NCI-H748 treated with DMSO at 0.1 percent for 48 hours (cell line): ENCODE results near the gene NDUFS4.
"Not testable (repeated sequence)": the region's sequence is repeated elsewhere in the genome, so short reads cannot be mapped to it uniquely, and the experiment has no call there.

Source experiments
- DNase-seq: peaks from one replicate; lab custom pipeline; 2025; lab: John Stamatoyannopoulos, UW

Gene NDUFS4

DNA sequence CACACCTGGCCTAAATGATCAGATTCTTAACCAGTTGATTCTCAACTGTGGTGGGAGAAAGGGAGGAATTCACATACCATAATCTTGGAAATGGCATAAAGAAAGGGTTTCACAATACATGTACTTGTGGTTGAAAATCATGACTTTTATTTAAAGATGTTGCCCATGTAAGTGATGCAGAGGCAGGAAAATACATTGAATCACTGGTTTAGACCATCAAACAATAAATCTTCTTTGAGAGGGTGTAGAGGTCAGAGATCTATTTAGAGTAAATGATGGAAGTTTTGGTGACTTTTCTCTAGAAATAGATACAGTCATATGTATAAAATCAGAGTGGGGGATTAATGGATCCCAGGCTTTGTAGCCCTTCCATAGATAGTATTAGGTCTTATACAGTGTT is 15.4 kb downstream of the NDUFS4 start:
- no peak for DNase-seq

DNA sequence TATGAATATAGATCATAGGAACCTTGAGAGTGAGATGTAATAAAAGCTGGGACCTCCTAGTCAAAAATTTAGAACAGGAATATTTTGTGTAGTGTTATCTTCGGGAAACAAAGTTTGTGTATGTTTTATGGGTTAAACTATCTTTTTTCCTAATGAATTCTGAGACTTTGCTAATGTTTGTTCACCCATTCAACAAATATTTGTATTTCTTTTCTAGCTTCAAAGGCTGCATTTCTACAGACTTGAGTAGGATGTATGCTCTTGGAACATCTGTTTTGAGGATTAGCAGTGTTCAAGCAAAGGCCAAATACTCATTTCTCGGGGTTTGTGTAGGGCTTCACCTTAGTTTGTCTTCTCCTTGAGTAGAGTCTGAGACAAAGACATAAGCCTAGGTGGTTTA is 16.2 kb downstream of the NDUFS4 start:
- no peak for DNase-seq

DNA sequence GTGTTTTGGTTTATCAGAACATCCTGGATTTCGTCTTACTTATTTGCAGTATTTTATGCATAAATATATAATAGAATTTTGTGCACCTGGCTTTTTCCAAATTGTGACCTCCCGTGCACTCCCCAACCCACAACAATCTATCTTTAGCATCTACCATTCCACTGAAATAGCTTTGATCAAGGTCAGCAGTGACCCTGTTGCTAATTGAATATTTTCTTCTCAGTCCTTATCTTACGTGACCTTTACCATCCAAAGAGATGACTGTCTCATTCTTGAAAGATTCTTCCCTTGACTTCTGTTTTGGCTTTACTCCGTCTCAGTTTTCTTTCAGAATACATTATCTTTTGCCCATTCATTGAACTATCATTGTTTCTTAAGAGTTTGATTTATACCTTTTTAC is 18.4 kb downstream of the NDUFS4 start:
- no peak for DNase-seq

- no peak for DNase-seq
These were observed 20.1 kb downstream of the NDUFS4 start for GRCh38 chr5:53580547-53580946.

DNA sequence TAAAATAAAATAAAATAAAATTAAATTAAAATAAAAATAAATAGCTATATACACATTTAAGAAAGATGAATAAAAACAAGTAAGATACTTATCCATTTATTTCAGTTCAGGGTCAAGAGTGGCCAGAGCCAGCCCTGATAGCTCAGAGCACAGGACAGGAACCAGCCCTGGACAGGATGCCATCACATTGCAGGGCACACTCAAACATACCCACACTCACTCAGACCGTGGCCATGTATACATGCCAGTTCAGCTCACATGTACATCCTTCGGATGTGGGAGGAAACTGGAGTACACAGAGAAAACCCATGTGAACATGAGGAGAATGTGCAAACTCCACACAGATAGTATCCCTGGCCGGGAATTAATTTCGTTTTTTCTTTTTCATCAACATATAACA is 21.8 kb downstream of the NDUFS4 start:
- DNase-seq = no peak

GRCh38 chr5:53590759-53591158 is 30.3 kb downstream of the NDUFS4 start:
- no peak for DNase-seq

GRCh38 chr5:53594419-53594818 is 34.0 kb downstream of the NDUFS4 start:
- DNase-seq = no peak

DNA sequence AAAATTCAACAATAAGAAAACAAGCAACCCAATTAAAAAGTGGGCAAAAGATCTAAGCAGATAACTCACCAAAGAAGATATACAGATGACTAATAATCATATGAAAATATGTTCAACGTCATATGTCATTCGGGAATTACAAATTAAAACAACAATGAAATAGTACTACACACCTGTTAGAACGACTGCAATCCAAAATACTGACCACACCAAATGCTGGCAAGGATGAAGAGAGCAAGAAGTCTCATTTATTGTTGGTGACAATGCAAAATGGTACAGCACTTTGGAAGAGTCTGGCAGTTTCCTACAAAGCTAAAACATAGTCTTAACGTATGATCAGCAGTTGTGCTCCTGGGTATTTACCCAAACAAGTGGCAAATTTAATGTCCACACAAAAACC is 37.5 kb downstream of the NDUFS4 start:
- DNase-seq = no peak

GRCh38 chr5:53601570-53601969 is 41.1 kb downstream of the NDUFS4 start:
- DNase-seq = no peak

- DNase-seq = no peak
These were observed 42.7 kb downstream of the NDUFS4 start for GRCh38 chr5:53603009-53603687.

DNA sequence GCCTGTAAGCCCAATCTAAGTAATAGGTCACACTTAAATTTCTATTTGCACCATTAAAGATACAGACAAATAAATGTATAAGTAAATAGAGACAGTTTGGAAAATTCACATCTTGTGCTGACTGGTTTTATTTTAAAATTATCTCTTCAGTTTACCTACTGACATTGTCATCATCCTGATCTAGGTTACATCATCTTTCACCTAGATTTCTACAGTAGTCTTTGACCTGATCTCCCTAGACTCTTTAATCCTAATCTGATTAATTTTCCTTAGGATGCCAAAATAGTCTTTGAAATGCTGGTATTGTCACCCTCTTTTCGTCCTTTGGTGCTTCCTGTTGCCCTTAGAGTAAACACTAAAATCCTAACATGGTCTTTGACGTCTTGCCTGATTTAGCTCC is 43.9 kb downstream of the NDUFS4 start:
- no peak for DNase-seq

- DNase-seq = no peak
These were observed 47.4 kb downstream of the NDUFS4 start for GRCh38 chr5:53607886-53608285.

DNA sequence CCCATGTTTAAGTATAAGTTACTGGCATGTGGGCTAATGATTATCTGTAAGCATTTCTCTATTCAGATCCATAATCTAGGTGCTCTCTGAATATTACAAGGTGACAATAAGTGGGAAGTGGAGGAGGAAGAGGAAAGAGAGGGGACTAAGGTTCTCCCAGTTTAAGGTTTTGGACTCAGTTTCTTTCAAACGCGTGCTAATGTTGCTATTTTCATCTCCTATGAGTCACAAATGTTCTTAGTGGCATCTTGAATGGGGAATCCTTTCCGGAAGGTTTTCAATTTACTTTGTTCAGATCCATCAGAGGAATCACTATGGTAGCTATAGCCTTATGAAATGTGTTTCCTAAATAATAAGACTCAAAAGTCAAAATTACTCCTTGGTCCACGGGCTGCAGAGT is 48.5 kb downstream of the NDUFS4 start:
- DNase-seq = not testable (repeated sequence)

GRCh38 chr5:53613061-53613460 is 52.6 kb downstream of the NDUFS4 start:
- no peak for DNase-seq

- no peak for DNase-seq
These were observed 53.1 kb downstream of the NDUFS4 start for GRCh38 chr5:53613536-53613935.

DNA sequence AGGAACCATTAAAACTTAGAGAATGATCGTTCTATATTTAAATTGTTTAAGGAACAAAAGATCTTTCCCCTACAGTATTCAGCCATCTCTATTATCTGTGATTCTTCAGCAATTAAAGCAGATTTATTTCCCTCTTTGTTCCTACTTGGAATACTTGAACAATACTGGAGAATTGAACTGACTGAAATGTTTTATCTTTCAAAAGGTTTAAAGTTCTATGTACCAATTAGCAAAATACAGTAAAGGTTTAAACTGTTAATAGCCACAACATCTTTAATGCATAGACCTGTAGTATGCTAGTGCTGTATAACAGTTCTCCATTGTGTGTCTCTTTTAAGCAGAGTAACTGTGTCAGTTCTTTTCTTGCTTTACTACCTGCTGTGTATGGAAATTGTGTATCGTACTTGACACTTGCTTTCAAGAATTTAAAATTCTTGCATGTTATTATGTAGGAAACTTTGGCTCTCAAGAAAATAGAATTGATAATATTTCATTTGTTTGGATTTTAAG is 54.0 kb downstream of the NDUFS4 start:
- DNase-seq = no peak

DNA sequence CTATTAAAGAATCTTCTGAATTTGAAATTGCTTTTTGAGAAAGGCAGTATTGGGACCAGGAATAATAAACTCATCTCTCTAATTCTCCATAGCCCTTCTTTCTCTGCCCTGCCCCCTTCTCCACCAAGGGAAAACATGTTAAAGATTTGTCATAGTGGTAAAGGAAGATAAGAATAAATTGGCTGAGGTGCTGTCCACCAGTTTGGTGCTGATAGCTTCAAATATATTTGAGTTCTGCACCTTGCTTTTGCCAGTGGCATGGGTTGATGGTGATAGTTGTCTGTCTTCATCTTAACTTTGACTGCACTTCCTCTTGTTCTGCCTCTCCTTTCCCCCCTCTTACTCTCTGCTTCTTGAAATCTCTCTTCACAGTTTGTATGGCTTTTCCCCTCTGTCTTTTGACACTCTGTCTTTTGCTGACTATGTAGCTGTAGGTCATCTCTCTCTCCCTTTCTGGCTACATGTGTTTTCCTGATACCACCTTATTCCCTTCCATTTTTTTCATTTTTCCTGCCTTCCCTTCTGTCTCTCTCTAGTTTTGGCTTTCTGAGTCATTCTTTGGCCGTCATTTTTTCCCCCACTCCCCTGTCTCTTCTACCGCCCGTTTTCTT is 56.6 kb downstream of the NDUFS4 start:
- DNase-seq = no peak

- no peak for DNase-seq
These were observed 70.8 kb downstream of the NDUFS4 start for GRCh38 chr5:53631251-53631650.

DNA sequence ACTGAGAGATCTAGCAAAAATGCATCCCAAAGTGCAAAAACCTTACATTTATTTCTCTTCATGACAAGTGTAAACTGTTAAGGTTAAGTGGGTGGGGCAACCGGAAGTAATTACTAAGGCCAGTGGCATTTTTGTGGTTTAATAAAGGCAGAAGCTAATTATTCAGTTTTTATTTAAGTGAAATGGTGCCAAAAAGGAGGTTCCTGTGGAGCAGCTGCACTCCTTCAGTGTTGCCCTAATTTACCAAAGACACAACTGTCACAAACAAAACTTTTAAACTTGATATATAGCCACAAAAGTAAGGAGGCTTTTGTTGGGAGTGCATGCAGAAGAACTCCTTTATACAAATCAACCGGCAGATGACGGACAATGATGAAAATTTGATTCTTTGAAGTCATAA is 81.6 kb downstream of the NDUFS4 start:
- no peak for DNase-seq

- no peak for DNase-seq
These were observed 83.0 kb downstream of the NDUFS4 start for GRCh38 chr5:53643445-53643844.

DNA sequence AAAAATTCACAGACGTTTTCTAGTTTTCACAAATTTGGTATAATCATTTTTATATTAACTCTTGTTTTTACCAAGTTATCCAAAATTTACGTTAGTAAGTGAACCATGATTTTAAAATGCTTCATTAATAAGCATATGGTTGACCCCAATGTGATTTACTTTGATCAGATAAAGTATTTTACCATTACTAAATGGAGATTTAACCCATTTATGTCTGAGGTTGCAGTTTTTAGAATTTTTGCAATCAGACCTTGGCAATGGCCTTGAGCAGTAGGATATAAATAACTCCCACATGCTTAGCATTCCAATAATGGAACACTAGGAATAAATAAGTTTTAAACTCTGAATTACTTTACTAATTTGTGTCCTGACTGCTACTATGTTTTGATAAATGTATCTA is 84.6 kb downstream of the NDUFS4 start:
- no peak for DNase-seq

DNA sequence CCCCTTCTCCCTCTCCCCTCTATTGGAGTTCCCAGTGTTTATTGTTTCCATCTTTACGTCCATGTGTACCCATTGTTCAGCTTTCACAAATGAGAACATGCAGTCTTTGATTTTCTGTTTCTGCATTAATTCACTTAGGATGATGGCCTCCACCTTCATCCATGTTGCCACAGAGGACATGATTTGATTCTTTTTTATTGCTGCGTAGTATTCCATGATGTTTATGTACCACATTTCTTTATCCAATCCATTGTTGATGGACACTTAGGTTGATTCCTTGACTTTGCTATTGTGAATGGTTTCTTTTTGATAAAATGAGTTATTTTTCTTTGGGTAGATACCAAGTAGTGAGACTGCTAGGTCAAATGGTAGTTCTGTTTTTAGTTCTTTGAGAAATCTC is 88.9 kb downstream of the NDUFS4 start:
- no peak for DNase-seq

DNA sequence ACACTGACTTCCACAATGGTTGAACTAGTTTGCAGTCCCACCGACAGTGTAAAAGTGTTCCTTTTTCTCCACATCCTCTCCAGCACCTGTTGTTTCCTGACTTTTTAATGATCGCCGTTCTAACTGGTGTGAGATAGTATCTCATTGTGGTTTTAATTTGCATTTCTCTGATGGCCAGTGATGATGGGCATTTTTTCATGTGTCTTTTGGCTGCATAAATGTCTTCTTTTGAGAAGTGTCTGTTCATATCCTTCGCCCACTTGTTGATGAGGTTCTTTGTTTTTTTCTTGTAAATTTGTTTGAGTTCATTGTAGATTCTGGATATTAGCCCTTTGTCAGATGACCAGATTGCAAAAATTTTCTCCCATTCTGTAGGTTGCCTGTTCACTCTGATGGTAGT is 100.1 kb downstream of the NDUFS4 start:
- not testable (repeated sequence) for DNase-seq

DNA sequence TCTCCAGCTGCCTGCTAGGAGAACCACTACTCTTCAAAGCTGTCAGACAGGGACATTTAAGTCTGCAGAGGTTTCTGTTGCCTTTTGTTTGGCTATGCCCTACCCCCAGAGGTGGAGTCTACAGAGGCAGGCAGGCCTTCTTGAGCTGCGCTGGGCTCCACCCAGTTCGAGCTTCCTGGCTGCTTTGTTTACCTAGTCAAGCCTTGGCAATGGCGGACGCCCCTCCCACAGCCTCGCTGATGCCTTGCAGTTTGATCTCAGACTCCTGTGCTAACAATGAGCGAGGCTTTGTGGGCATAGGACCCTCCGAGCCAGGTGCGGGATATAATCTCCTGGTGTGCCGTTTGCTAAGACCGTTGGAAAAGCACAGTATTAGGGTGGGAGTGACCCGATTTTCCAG is 104.9 kb downstream of the NDUFS4 start:
- not testable (repeated sequence) for DNase-seq
